HG02852 (cell line): Measurements from ENCODE around the gene ZNF605.
"Not testable (repeated sequence)": the region's sequence is repeated elsewhere in the genome, so short reads cannot be mapped to it uniquely, and the experiment has no call there.

Source experiments
- ATAC-seq: cut with Tn5 transposase; IDR thresholded peaks from one replicate; pipeline ENCODE4 v1.9.1; 2021; ENCODE audit warnings: mild to moderate bottlenecking, moderate library complexity; ENCODE audit not compliant: unreplicated experiment

ZNF605 gene

GRCh38 chr12:132908145-132909029, 47.7 kb downstream of the ZNF605 start:
- peak; percentile 90 for ATAC-seq

- ATAC-seq: not testable (repeated sequence)
Observed at GRCh38 chr12:132907789-132908144, 48.3 kb downstream of the ZNF605 start.

- ATAC-seq: no peak
Observed at GRCh38 chr12:132907216-132907615, 48.9 kb downstream of the ZNF605 start.

- ATAC-seq: no peak
Observed at GRCh38 chr12:132904718-132905328, 51.3 kb downstream of the ZNF605 start.

- no peak for ATAC-seq
Observed at GRCh38 chr12:132899033-132899432, 57.1 kb downstream of the ZNF605 start.

- ATAC-seq: no peak
Observed at GRCh38 chr12:132888852-132889251, 67.3 kb downstream of the ZNF605 start.

GRCh38 chr12:132887513-132888351, 68.4 kb downstream of the ZNF605 start, which contains the start of gene CHFR:
CHFR (minus strand) TSS chr12:132887605; CDS start chr12:132887328, 277 bp downstream.
- peak; percentile 97 for ATAC-seq

- peak; percentile 29 for ATAC-seq
Observed at GRCh38 chr12:132886529-132887477, 69.3 kb downstream of the ZNF605 start.

GRCh38 chr12:132881818-132882217, 74.3 kb downstream of the ZNF605 start:
- no peak for ATAC-seq

GRCh38 chr12:132874620-132875019, 81.5 kb downstream of the ZNF605 start:
- ATAC-seq: not testable (repeated sequence)

GRCh38 chr12:132874175-132874574, 81.9 kb downstream of the ZNF605 start:
- ATAC-seq: no peak

GRCh38 chr12:132873724-132874123, 82.4 kb downstream of the ZNF605 start:
- no peak for ATAC-seq

GRCh38 chr12:132872975-132873421, 83.1 kb downstream of the ZNF605 start:
- no peak for ATAC-seq

GRCh38 chr12:132872073-132872855, 83.8 kb downstream of the ZNF605 start:
- ATAC-seq: no peak

GRCh38 chr12:132869551-132869950, 86.6 kb downstream of the ZNF605 start:
- ATAC-seq: no peak
